H9 (cell line): Measurements from ENCODE around the gene USP12. TPM values are rescaled to one million over a fixed set of nuclear protein-coding genes. Genes with fewer than 3 reads are reported as not detected.

Experiments
- DNase-seq: peaks from one replicate; pipeline ENCODE4 v3.0.0-alpha.2; 2017
- H2AFZ ChIP-seq: one replicate; pipeline ENCODE4 v1.6.1; 2013; ENCODE audit warnings: mild to moderate bottlenecking, low read length, control low read depth, moderate library complexity
- H2AK5ac ChIP-seq: 2 replicates; pipeline ENCODE4 v1.6.1; 2013; ENCODE audit warnings: low read length, control low read depth, mixed read lengths; ENCODE audit not compliant: insufficient read length
- H2BK120ac ChIP-seq: one replicate; pipeline ENCODE4 v1.6.1; 2013; ENCODE audit warnings: low read depth, mild to moderate bottlenecking, low read length, control low read depth, inconsistent platforms; ENCODE audit not compliant: poor library complexity, severe bottlenecking
- H2BK12ac ChIP-seq: 2 replicates; pipeline ENCODE4 v1.6.1; 2013; ENCODE audit warnings: low read length, control low read depth, mixed read lengths, low read depth; ENCODE audit not compliant: insufficient read length
- H2BK15ac ChIP-seq: 2 replicates; pipeline ENCODE4 v1.6.1; 2013; ENCODE audit warnings: low read depth, low read length, control low read depth
- H2BK20ac ChIP-seq: one replicate; pipeline ENCODE4 v1.6.1; 2013; ENCODE audit warnings: low read depth, mild to moderate bottlenecking, low read length, control low read depth, inconsistent platforms; ENCODE audit not compliant: poor library complexity, severe bottlenecking
- H2BK5ac ChIP-seq: 2 replicates; pipeline ENCODE4 v1.6.1; 2013; ENCODE audit warnings: low read length, control low read depth, mixed read lengths; ENCODE audit not compliant: insufficient read length
- H3K14ac ChIP-seq: 2 replicates; pipeline ENCODE4 v1.6.1; 2013; ENCODE audit warnings: low read length, control low read depth; ENCODE audit not compliant: insufficient read depth
- H3K18ac ChIP-seq: 2 replicates; pipeline ENCODE4 v1.6.1; 2013; ENCODE audit warnings: low read depth, mild to moderate bottlenecking, mixed read lengths, low read length, control low read depth; ENCODE audit not compliant: insufficient read length
- H3K23ac ChIP-seq: 2 replicates; pipeline ENCODE4 v1.6.1; 2013; ENCODE audit warnings: low read length, control low read depth, mixed read lengths, low read depth; ENCODE audit not compliant: insufficient read length
- H3K23me2 ChIP-seq: 2 replicates; pipeline ENCODE4 v1.6.1; 2013; ENCODE audit warnings: low read depth, mild to moderate bottlenecking, mixed read lengths, low read length, control low read depth; ENCODE audit not compliant: insufficient read length, poor library complexity, severe bottlenecking
- H3K27ac ChIP-seq: 2 replicates; pipeline ENCODE4 v1.5.1; 2013; ENCODE audit warnings: low read length, control low read depth, mixed read lengths, low read depth; ENCODE audit not compliant: insufficient read length
- H3K27me3 ChIP-seq: 2 replicates; pipeline ENCODE4 v1.6.1; 2013; ENCODE audit warnings: low read length, control low read depth, inconsistent platforms; ENCODE audit not compliant: insufficient read depth
- H3K4ac ChIP-seq: 2 replicates; pipeline ENCODE4 v1.6.1; 2013; ENCODE audit warnings: low read depth, mild to moderate bottlenecking, control low read depth, inconsistent platforms, low read length, moderate library complexity
- H3K4me1 ChIP-seq: 2 replicates; pipeline ENCODE4 v1.6.1; 2013; ENCODE audit warnings: low read length, control low read depth, inconsistent platforms; ENCODE audit not compliant: insufficient read depth
- H3K4me2 ChIP-seq: 2 replicates; pipeline ENCODE4 v1.6.1; 2013; ENCODE audit warnings: low read length, control low read depth, mixed read lengths; ENCODE audit not compliant: insufficient read length, insufficient read depth
- H3K56ac ChIP-seq: 2 replicates; pipeline ENCODE4 v1.6.1; 2013; ENCODE audit warnings: low read depth, mild to moderate bottlenecking, mixed read lengths, low read length, control low read depth; ENCODE audit not compliant: insufficient read length
- H3K79me1 ChIP-seq: 2 replicates; pipeline ENCODE4 v1.6.1; 2013; ENCODE audit warnings: low read depth, mild to moderate bottlenecking, moderate library complexity, low read length, control low read depth, inconsistent platforms; ENCODE audit not compliant: insufficient read depth, poor library complexity, severe bottlenecking
- H3K79me2 ChIP-seq: 2 replicates; pipeline ENCODE4 v1.6.1; 2013; ENCODE audit warnings: low read length, control low read depth, inconsistent platforms; ENCODE audit not compliant: insufficient read depth
- H3K9ac ChIP-seq: 2 replicates; pipeline ENCODE4 v1.6.1; 2013; ENCODE audit warnings: low read length, control low read depth, mixed read lengths; ENCODE audit not compliant: insufficient read length; ENCODE audit errors: extremely low read depth
- H3K9me3 ChIP-seq: one replicate; pipeline ENCODE4 v1.6.1; 2013; ENCODE audit warnings: low read depth, low read length, inconsistent platforms; ENCODE audit not compliant: control insufficient read depth
- H3T11ph ChIP-seq: one replicate; pipeline ENCODE4 v1.6.1; 2013; ENCODE audit warnings: mild to moderate bottlenecking, low read length, control low read depth, inconsistent platforms
- H4K20me1 ChIP-seq: one replicate; pipeline ENCODE4 v1.6.1; 2013; ENCODE audit not compliant: control insufficient read depth, insufficient read length, insufficient read depth
- H4K5ac ChIP-seq: 2 replicates; pipeline ENCODE4 v1.6.1; 2013; ENCODE audit warnings: low read depth, mild to moderate bottlenecking, mixed read lengths, low read length, control low read depth; ENCODE audit not compliant: insufficient read length
- H4K8ac ChIP-seq: replicated peaks from 2 replicates; pipeline ENCODE4 v1.6.1; 2013; ENCODE audit warnings: low read length, control low read depth, mixed read lengths, low read depth; ENCODE audit not compliant: insufficient read length
- H4K91ac ChIP-seq: 2 replicates; pipeline ENCODE4 v1.6.1; 2013; ENCODE audit warnings: low read depth, mild to moderate bottlenecking, moderate library complexity, mixed read lengths, low read length, control low read depth; ENCODE audit not compliant: insufficient read length
- H3K27ac Mint-ChIP-seq, 3 experiments: 2 replicates in 2 of 3; 3 replicates in 1 of 3; pipeline ENCODE4 v1.8.0; 2020 to 2021; ENCODE audit warnings: mixed read lengths in 3 of 3, mild to moderate bottlenecking in 1 of 3, moderate library complexity in 1 of 3
- H3K27me3 Mint-ChIP-seq: 2 replicates; pipeline ENCODE4 v1.8.0; 2021; ENCODE audit warnings: low read depth, mild to moderate bottlenecking, moderate library complexity, mixed read lengths
- H3K36me3 Mint-ChIP-seq, 3 experiments: 2 replicates in 2 of 3; 3 replicates in 1 of 3; pipeline ENCODE4 v1.8.0; 2020 to 2021; ENCODE audit warnings: low read depth in 3 of 3, mixed read lengths in 3 of 3; ENCODE audit not compliant: insufficient read depth in 1 of 3
- H3K4me1 Mint-ChIP-seq, 2 experiments: 2 replicates each; pipeline ENCODE4 v1.8.0; 2020; ENCODE audit warnings: mixed read lengths in 2 of 2
- H3K4me3 Mint-ChIP-seq, 2 experiments: 2 replicates in 1 of 2; 3 replicates in 1 of 2; pipeline ENCODE4 v1.8.0; 2020 to 2021; ENCODE audit warnings: mild to moderate bottlenecking in 2 of 2, mixed read lengths in 2 of 2, moderate library complexity in 1 of 2
- H3K9me3 Mint-ChIP-seq, 2 experiments: 2 replicates in 1 of 2; 3 replicates in 1 of 2; pipeline ENCODE4 v1.8.0; 2020; ENCODE audit warnings: mild to moderate bottlenecking in 2 of 2, mixed read lengths in 2 of 2, moderate library complexity in 1 of 2
- WGBS: extraction: QIAGEN DNeasy Blood & Tissue Kit; methylation state at CpG from one replicate; pipeline ENCODE4 v1.1.7; 2013; ENCODE audit warnings: missing lambda C conversion rate, low lambda C conversion rate, mixed read lengths; ENCODE audit not compliant: insufficient read length; ENCODE audit errors: extremely low coverage; 5-methylcytosine and 5-hydroxymethylcytosine counted together
- total RNA-seq: library from RNA; stranded (reverse); gene quantifications from 2 replicates; pipeline ENCODE4 v1.2.1, GENCODE V29; 2021
- TF ChIP-seq, protein P1 (sequence below): fragments of 200-600 bp; sonication (generic); conservative IDR thresholded peaks from 3 replicates; pipeline ENCODE4 v1.8.0; 2021; ENCODE audit warnings: antibody characterized with exemption, mild to moderate bottlenecking

Gene USP12
- total RNA-seq, 1 experiment from 2014 or later, result 24.8 TPM

DNA sequence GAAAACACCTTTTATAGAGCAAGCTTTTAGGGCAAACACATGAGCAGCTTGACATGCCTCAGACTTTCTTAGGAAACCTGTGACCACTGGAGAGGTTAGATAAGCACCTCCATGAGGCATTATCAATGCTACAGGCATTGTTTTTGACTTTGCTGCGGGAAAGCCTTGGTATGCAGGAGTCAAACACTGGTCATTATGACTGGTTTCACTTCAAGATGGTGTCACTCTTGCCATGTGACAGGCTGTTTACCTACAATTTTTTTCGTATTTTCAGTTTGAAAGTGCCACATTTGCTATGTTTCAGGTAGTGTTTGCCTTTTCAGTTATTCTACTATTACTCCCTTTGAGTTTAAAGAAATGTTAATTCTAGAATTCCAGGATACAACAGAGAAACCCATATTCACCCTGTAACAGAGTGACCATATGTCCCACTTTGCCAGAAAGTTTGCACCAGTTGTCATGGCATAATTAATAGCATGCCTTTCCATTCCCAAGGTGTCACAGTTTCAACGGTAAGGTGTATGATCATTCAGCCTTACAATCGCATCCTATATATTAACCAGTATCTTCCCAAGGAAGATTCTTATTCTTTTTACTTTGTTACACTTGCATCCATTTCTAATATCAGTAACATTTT, 33.0 kb downstream of the USP12 start:
- Histone ChIP-seq H2BK20ac (no peak overlapping the region), H2BK15ac (no peak overlapping the region), H3K23ac (no peak overlapping the region), H3T11ph (no peak overlapping the region), H3K56ac (no peak overlapping the region), H3K27me3 (no peaks in the 10 kb centered on the region), H3K9ac (no peak overlapping the region), H3K4ac (no peak overlapping the region), H2AFZ (no peak overlapping the region), H4K91ac (no peak overlapping the region), H3K23me2 (no peaks in the 10 kb centered on the region), H2BK120ac (no peak overlapping the region), H3K18ac (no peak overlapping the region), H3K4me2 (no peak overlapping the region), H2BK12ac (no peak overlapping the region), H4K8ac (no peak overlapping the region), H3K79me2 (peaks cover 26% of the 10 kb centered on the region; the same call in 1 of the 2 replicates), H2BK5ac (no peak overlapping the region), H3K9me3 (no peaks in the 10 kb centered on the region), H3K14ac (no peak overlapping the region), H4K20me1 (no peaks in the 10 kb centered on the region), H2AK5ac (no peak overlapping the region), H3K27ac (no peak overlapping the region), H3K4me1 (peaks cover 2% of the 10 kb centered on the region; the same call in 1 of the 2 replicates), H3K79me1 (peaks cover 3% of the 10 kb centered on the region), H4K5ac (no peak overlapping the region)
- Mint-ChIP-seq H3K27me3 (no peaks in the 10 kb centered on the region), H3K27ac (no peak overlapping the region; a peak in 1 of 7 replicates), H3K4me3 (no peak overlapping the region), H3K9me3 (peaks cover 19 to 26% of the 10 kb centered on the region in 2 experiments), H3K4me1 (peaks cover 18 to 27% of the 10 kb centered on the region in 2 experiments), H3K36me3 (peaks cover 14 to 27% (median 25%) of the 10 kb centered on the region in 3 experiments)
- DNase-seq, result no peak
- no CpG with 5 or more reads among the region's 4 CpGs for WGBS
- TF ChIP-seq, protein P1, sequence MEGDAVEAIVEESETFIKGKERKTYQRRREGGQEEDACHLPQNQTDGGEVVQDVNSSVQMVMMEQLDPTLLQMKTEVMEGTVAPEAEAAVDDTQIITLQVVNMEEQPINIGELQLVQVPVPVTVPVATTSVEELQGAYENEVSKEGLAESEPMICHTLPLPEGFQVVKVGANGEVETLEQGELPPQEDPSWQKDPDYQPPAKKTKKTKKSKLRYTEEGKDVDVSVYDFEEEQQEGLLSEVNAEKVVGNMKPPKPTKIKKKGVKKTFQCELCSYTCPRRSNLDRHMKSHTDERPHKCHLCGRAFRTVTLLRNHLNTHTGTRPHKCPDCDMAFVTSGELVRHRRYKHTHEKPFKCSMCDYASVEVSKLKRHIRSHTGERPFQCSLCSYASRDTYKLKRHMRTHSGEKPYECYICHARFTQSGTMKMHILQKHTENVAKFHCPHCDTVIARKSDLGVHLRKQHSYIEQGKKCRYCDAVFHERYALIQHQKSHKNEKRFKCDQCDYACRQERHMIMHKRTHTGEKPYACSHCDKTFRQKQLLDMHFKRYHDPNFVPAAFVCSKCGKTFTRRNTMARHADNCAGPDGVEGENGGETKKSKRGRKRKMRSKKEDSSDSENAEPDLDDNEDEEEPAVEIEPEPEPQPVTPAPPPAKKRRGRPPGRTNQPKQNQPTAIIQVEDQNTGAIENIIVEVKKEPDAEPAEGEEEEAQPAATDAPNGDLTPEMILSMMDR, result no peak
